ENCODE data around the gene DBNL.

- TF ChIP-seq CTCF (IDR thresholded peaks at IDR 0.05) (no peak), POLR2AphosphoS5 (IDR thresholded peaks at IDR 0.05) (no peak), POLR2A (IDR thresholded peaks at IDR 0.05) (no peak)
These were observed 3.7 kb downstream of the DBNL start for GRCh38 chr7:44048031-44048795.
